Lung (tissue), 12 donors: ENCODE data around the gene KRTAP10-11. TPM values are rescaled to one million over a fixed set of nuclear protein-coding genes. Genes with fewer than 3 reads are reported as not detected.

Experiments
- ATAC-seq: fragments of 200-7000 bp; cut with Tn5 transposase; one replicate; pipeline ENCODE4 v1.9.1; 2020; ENCODE audit warnings: moderate number of reproducible peaks; ENCODE audit not compliant: insufficient read depth, low FRiP score
- DNase-seq, 3 donors: peaks; one replicate each; pipeline ENCODE4 v3.0.0-alpha.2; 2013 to 2017
- H3K27ac ChIP-seq, 2 donors: one replicate each; pipeline ENCODE4 v1.5.1; 2013; ENCODE audit warnings: mild to moderate bottlenecking in 2 of 2, moderate library complexity in 2 of 2, control low read depth in 1 of 2, inconsistent platforms in 1 of 2, low read depth in 1 of 2, low read length in 1 of 2
- H3K27me3 ChIP-seq, 3 donors: one replicate each; pipeline ENCODE4 v1.5.1; 2013; ENCODE audit warnings: low read length in 2 of 3; ENCODE audit not compliant: control insufficient read depth in 3 of 3, insufficient read depth in 3 of 3
- H3K36me3 ChIP-seq, 4 donors: one replicate each; pipeline ENCODE4 v1.5.1; 2013; ENCODE audit warnings: low read length in 4 of 4, mild to moderate bottlenecking in 1 of 4, moderate library complexity in 1 of 4; ENCODE audit not compliant: control insufficient read depth in 4 of 4, insufficient read depth in 4 of 4
- H3K4me1 ChIP-seq, 5 donors: one replicate each; pipeline ENCODE4 v1.5.1; 2013; ENCODE audit warnings: low read length in 5 of 5, mild to moderate bottlenecking in 2 of 5, moderate library complexity in 1 of 5; ENCODE audit not compliant: control insufficient read depth in 5 of 5, insufficient read depth in 5 of 5
- H3K4me3 ChIP-seq: one replicate; pipeline ENCODE4 v1.5.1; 2013; ENCODE audit warnings: mild to moderate bottlenecking, control low read depth, moderate library complexity
- H3K9ac ChIP-seq, 2 donors: one replicate each; pipeline ENCODE4 v1.5.1; 2013; ENCODE audit warnings: low read length in 2 of 2, control low read depth in 1 of 2; ENCODE audit not compliant: insufficient read depth in 1 of 2
- H3K9me3 ChIP-seq, 4 donors: one replicate each; pipeline ENCODE4 v1.5.1; 2013; ENCODE audit warnings: low read length in 3 of 4, mild to moderate bottlenecking in 1 of 4, moderate library complexity in 1 of 4; ENCODE audit not compliant: control insufficient read depth in 4 of 4, insufficient read depth in 3 of 4
- CTCF ChIP-seq: IDR thresholded peaks from 2 replicates; pipeline ENCODE4 v1.5.1; 2012; ENCODE audit warnings: mild to moderate bottlenecking; ENCODE audit errors: control extremely low read depth, extremely low read depth
- whole genome bisulfite sequencing, 2 donors: extraction: QIAGEN DNeasy Blood & Tissue Kit; methylation state at CpG; one replicate each; pipeline ENCODE4 v1.1.7; 2013; 5-methylcytosine and 5-hydroxymethylcytosine counted together
- polyA plus RNA-seq, 2 donors: library from polyadenylated mRNA; stranded (reverse); fragments of 200-250 nt; gene quantifications; one replicate each; pipeline ENCODE4 v1.2.1, GENCODE V29; 2013
- total RNA-seq, 2 donors: library from RNA; depleted of rRNA in 1 of 2; stranded (reverse); fragments of >200 nt in 1 of 2; gene quantifications; one replicate each; pipeline ENCODE4 v1.2.1, GENCODE V29; 2014 to 2021
- donor health status: control.
- donor health status: control.
- donor health status: Bipolar disorder and iron deficiency.
- donor health status: healthy.
- donor health status: DM: yes; HTN: yes; CAD: no.

Gene KRTAP10-11
- total and polyA plus RNA-seq, 4 donors, result not detected

- Histone ChIP-seq H3K4me3 (no peak overlapping the region), H3K9me3 (peaks cover 0 to 16% (median 0%) of the 10 kb centered on the region in 4 donors), H3K4me1 (no peaks in the 10 kb centered on the region), H3K36me3 (no peaks in the 10 kb centered on the region), H3K27ac (no peak overlapping the region), H3K27me3 (no peaks in the 10 kb centered on the region), H3K9ac (no peak overlapping the region)
- ATAC-seq (no peak), DNase-seq (no peak)
- no peak for TF ChIP-seq CTCF
- WGBS, 2 donors, result 77 to 78% methylated on average over 17 of the region's 17 CpGs
Observed at GRCh38 chr21:44615911-44616590, 30.2 kb upstream of the KRTAP10-11 start.

- Histone ChIP-seq H3K9ac (no peak overlapping the region), H3K9me3 (peaks cover 0 to 15% (median 0%) of the 10 kb centered on the region in 4 donors), H3K4me3 (no peak overlapping the region), H3K4me1 (no peaks in the 10 kb centered on the region), H3K36me3 (no peaks in the 10 kb centered on the region), H3K27me3 (no peaks in the 10 kb centered on the region), H3K27ac (no peak overlapping the region)
- ATAC-seq, result no peak
- DNase-seq, result no peak
- TF ChIP-seq CTCF, result no peak
- 86 to 88% methylated on average over 16 of the region's 16 CpGs for WGBS, 2 donors
Observed at GRCh38 chr21:44616591-44616926, 29.7 kb upstream of the KRTAP10-11 start.

GRCh38 chr21:44617071-44617501, 29.1 kb upstream of the KRTAP10-11 start:
- no peak for DNase-seq
- ATAC-seq, result no peak
- no peak for TF ChIP-seq CTCF
- WGBS, 2 donors, result 69 to 75% methylated on average over 8 of the region's 8 CpGs
- Histone ChIP-seq H3K27me3 (no peaks in the 10 kb centered on the region), H3K4me1 (no peaks in the 10 kb centered on the region), H3K27ac (no peak overlapping the region), H3K9me3 (peaks cover 0 to 9% (median 0%) of the 10 kb centered on the region in 4 donors), H3K4me3 (no peak overlapping the region), H3K36me3 (no peaks in the 10 kb centered on the region), H3K9ac (no peak overlapping the region)

- 27 to 37% methylated on average over 4 of the region's 4 CpGs for WGBS, 2 donors
- DNase-seq, result peak in 2 of 3 donors; percentile 26 to 27
- no peaks in the 10 kb centered on the region for H3K4me1 ChIP-seq
- TF ChIP-seq CTCF, result no peak
- H3K27me3 ChIP-seq, result no peaks in the 10 kb centered on the region
- H3K9me3 ChIP-seq, result peaks cover 0 to 10% (median 1%) of the 10 kb centered on the region in 4 donors
- no peak overlapping the region for H3K4me3 ChIP-seq
- ATAC-seq, result no peak
- H3K9ac ChIP-seq, result no peak overlapping the region
- no peak overlapping the region for H3K27ac ChIP-seq
- no peaks in the 10 kb centered on the region for H3K36me3 ChIP-seq
Observed at GRCh38 chr21:44618504-44618903, 27.7 kb upstream of the KRTAP10-11 start.
